Measurements from ENCODE around the gene NAA38. TPM values are rescaled to one million over a fixed set of nuclear protein-coding genes. Genes with fewer than 3 reads are reported as not detected.
A peak's percentile ranks its signal among the peaks of the same experiment; 100 is the strongest.

The NAA38 gene
- polyA plus RNA-seq, 1 donor = 50.7 TPM

DNA sequence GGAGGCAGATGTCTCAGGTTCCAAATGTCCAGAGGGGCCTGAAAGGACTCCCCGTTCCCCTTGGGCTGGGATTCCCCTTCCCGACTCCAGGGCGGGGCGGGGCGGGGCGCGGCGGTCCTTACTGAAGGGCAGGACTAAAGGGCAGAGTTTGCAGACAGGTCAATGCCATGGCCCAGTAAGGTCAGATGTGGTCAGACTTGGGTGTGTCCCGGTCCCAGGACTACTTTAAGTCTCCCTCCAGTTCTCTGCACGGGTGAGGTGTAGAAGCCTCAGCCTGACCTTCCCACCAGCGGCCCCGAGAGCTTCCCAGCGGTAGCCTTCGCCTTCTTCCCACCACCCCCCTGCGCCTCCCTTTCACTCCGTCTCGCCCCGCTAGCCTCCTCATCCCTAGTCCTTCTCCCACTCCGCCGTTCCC, 22.8 kb downstream of the NAA38 start:
- Histone ChIP-seq H3K27ac (ENCODE audit: low read length) (peak overlapping the region; percentile 96), H3K4me1 (ENCODE audit: control insufficient read depth, insufficient read depth, low read length) (peaks cover 30% of the 10 kb centered on the region), H3K9me3 (ENCODE audit: control insufficient read depth, low read depth, low read length) (no peaks in the 10 kb centered on the region), H3K36me3 (ENCODE audit: control insufficient read depth, insufficient read depth, low read length) (no peaks in the 10 kb centered on the region), H3K4me3 (ENCODE audit: low read length) (peak overlapping the region; percentile 56), H3K27me3 (ENCODE audit: control insufficient read depth, insufficient read depth, low read length) (peaks cover 2% of the 10 kb centered on the region)
- DNase-seq = peak; percentile 52 to 63
- no CpG with 5 or more reads among the region's 20 CpGs for WGBS (ENCODE audit: insufficient coverage, low lambda C conversion rate)

DNA sequence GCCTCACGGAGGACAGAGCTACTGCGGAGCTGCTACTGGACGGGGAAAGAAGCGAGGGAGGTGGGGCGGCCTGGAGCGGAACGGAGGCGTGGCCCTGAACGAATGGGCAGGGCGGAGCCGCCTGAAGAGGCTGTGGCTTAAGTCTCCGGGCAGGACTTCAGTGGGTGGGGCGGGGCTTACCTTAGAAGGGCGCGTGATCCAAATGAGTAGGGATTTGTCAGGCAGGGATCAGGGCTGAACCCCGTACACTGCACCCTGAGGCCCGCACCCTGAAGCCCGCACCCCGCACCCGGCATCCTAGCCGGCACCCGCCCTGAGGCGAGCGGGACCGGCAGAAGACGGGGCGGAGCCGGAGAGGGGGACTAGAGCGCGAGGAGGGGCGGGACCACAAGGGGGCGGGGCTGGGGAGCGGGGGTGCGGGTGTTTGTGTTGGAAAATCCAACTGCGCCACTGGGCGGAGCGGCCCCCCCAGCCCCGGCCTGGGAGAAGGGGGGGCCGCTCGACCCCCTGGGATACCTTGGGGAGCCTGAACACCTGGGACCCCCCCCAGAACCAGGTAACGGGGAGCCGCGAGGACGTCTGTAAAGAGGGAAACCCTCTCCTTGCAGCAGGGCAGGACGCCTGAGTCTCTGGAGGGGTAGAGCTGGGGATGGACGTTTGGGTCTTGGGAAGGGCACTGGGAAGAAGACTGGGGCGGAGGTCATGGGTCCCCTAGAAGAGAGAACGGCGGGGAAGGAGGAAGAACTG, 23.4 kb downstream of the NAA38 start, which contains the start of gene KDM6B:
Gene KDM6B (plus strand): TSS at position 423 of the 747 bp plus-strand sequence. CDS start 11,338 bp downstream, outside the sequence.
- Histone ChIP-seq H3K27ac (ENCODE audit: low read length) (peak within 1 kb of the TSS; percentile 96), H3K36me3 (ENCODE audit: control insufficient read depth, insufficient read depth, low read length) (no peaks in the 10 kb centered on the region), H3K27me3 (ENCODE audit: control insufficient read depth, insufficient read depth, low read length) (peaks cover 2% of the 10 kb centered on the region), H3K9me3 (ENCODE audit: control insufficient read depth, low read depth, low read length) (no peaks in the 10 kb centered on the region), H3K4me1 (ENCODE audit: control insufficient read depth, insufficient read depth, low read length) (peaks cover 24% of the 10 kb centered on the region), H3K4me3 (ENCODE audit: low read length) (peak within 1 kb of the TSS; percentile 56)
- peak; percentile 92 to 96 for DNase-seq
- WGBS (ENCODE audit: insufficient coverage, low lambda C conversion rate) = no CpG with 5 or more reads among the region's 49 CpGs

DNA sequence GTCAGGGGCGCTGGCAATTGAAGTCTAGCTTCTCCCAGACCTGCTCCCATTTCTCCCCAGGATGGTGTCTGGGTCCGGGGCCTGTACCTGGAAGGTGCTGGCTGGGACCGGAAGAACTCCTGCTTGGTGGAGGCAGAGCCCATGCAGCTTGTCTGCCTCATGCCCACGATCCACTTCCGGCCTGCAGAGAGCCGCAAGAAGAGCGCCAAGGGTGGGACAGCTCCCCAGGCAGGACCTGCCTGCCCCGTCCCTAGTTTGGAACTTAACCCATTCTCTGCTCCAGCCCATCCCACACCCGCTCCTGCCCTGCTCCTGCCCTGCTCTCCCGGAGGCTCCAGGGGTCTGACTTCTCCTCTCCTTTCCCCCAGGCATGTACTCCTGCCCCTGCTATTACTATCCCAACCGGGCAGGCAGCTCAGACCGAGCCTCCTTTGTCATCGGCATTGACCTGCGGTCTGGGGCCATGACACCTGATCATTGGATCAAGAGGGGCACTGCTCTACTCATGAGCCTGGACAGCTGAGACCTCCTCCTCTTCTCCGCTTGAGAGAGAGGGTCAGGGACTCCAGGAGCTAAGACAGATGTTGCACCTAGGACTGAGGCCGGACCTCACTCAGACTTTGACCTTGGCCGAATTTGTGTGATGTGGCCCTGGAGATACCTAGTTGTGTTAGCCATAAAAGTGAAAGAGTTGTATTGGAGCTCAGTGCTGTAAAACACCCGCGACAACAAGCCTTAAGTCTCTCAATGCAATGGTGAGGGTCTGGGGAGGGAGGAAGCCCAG, 24.2 kb downstream of the NAA38 start:
- Histone ChIP-seq H3K27ac (ENCODE audit: low read length) (no peak overlapping the region), H3K36me3 (ENCODE audit: control insufficient read depth, insufficient read depth, low read length) (no peaks in the 10 kb centered on the region), H3K9me3 (ENCODE audit: control insufficient read depth, low read depth, low read length) (no peaks in the 10 kb centered on the region), H3K4me3 (ENCODE audit: low read length) (peak overlapping the region; percentile 56), H3K27me3 (ENCODE audit: control insufficient read depth, insufficient read depth, low read length) (peaks cover 2% of the 10 kb centered on the region), H3K4me1 (ENCODE audit: control insufficient read depth, insufficient read depth, low read length) (peaks cover 18% of the 10 kb centered on the region)
- 12% methylated on average over 3 of the region's 19 CpGs for WGBS (ENCODE audit: insufficient coverage, low lambda C conversion rate)
- no peak for DNase-seq

DNA sequence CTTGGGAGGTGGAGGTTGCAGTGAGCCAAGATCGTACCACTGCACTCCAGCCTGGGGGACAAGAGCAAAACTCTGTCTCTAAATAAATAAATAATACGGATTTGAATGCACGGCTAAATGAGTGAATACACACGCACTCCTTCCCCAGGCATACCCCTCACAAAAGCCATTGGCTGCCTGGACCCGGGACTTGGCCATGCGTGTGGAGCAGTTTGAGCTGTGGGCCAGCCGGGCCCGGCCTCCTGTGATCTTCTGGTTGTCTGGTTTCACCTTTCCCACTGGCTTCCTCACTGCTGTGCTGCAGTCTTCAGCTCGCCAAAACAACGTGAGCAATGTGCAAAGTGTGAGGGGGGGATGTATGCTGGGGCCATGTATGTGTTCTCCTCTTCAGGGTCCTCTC, 24.9 kb downstream of the NAA38 start:
- no CpG with 5 or more reads among the region's 10 CpGs for WGBS (ENCODE audit: insufficient coverage, low lambda C conversion rate)
- Histone ChIP-seq H3K9me3 (ENCODE audit: control insufficient read depth, low read depth, low read length) (no peaks in the 10 kb centered on the region), H3K27me3 (ENCODE audit: control insufficient read depth, insufficient read depth, low read length) (peaks cover 2% of the 10 kb centered on the region), H3K27ac (ENCODE audit: low read length) (no peak overlapping the region), H3K4me3 (ENCODE audit: low read length) (no peak overlapping the region), H3K36me3 (ENCODE audit: control insufficient read depth, insufficient read depth, low read length) (no peaks in the 10 kb centered on the region), H3K4me1 (ENCODE audit: control insufficient read depth, insufficient read depth, low read length) (peaks cover 16% of the 10 kb centered on the region)
- DNase-seq = no peak

DNA sequence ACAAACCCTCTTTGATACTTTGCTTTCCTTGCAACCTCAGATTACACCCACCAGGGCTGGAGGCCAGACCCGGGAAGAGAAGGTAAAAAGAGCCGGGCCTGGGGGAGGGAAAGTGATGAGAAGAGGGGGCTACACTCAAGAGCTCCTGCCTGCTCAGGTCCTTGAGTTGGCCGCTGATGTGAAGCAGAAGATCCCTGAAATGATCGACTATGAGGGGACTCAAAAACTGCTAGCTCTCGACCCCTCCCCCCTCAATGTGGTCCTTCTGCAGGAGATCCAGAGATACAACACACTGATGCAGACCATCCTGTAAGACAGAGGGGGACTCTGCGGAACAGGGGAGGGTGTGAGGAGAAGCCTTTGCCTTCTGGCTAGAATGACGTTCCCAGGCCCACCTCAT, 26.1 kb downstream of the NAA38 start:
- no peak for DNase-seq
- H3K27ac ChIP-seq (ENCODE audit: low read length) = no peak overlapping the region
- whole genome bisulfite sequencing (ENCODE audit: insufficient coverage, low lambda C conversion rate) = no CpG with 5 or more reads among the region's 7 CpGs
- no peaks in the 10 kb centered on the region for H3K9me3 ChIP-seq (ENCODE audit: control insufficient read depth, low read depth, low read length)
- H3K4me3 ChIP-seq (ENCODE audit: low read length) = no peak overlapping the region
- H3K27me3 ChIP-seq (ENCODE audit: control insufficient read depth, insufficient read depth, low read length) = peaks cover 2% of the 10 kb centered on the region
- H3K36me3 ChIP-seq (ENCODE audit: control insufficient read depth, insufficient read depth, low read length) = no peaks in the 10 kb centered on the region
- H3K4me1 ChIP-seq (ENCODE audit: control insufficient read depth, insufficient read depth, low read length) = peaks cover 12% of the 10 kb centered on the region

DNA sequence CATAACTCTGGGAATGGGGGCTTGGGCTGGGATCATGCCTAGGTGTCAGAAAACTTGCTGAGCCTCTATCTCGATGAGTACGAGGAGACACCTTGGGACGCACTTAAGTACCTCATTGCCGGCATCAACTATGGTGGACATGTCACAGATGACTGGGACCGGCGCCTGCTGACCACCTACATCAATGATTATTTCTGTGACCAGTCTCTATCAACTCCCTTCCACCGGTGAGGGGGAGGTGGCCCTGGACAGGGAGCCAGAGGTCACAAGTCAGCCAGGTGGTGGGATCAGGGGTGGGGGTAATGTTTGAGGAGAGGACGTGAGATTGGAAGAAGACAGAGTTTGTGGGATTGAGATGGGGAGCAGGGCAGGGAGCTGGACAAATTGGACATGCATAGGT, 26.7 kb downstream of the NAA38 start:
- Histone ChIP-seq H3K27me3 (ENCODE audit: control insufficient read depth, insufficient read depth, low read length) (peaks cover 5% of the 10 kb centered on the region), H3K9me3 (ENCODE audit: control insufficient read depth, low read depth, low read length) (no peaks in the 10 kb centered on the region), H3K4me3 (ENCODE audit: low read length) (no peak overlapping the region), H3K27ac (ENCODE audit: low read length) (no peak overlapping the region), H3K36me3 (ENCODE audit: control insufficient read depth, insufficient read depth, low read length) (no peaks in the 10 kb centered on the region), H3K4me1 (ENCODE audit: control insufficient read depth, insufficient read depth, low read length) (peaks cover 12% of the 10 kb centered on the region)
- no CpG with 5 or more reads among the region's 8 CpGs for WGBS (ENCODE audit: insufficient coverage, low lambda C conversion rate)
- no peak for DNase-seq

DNA sequence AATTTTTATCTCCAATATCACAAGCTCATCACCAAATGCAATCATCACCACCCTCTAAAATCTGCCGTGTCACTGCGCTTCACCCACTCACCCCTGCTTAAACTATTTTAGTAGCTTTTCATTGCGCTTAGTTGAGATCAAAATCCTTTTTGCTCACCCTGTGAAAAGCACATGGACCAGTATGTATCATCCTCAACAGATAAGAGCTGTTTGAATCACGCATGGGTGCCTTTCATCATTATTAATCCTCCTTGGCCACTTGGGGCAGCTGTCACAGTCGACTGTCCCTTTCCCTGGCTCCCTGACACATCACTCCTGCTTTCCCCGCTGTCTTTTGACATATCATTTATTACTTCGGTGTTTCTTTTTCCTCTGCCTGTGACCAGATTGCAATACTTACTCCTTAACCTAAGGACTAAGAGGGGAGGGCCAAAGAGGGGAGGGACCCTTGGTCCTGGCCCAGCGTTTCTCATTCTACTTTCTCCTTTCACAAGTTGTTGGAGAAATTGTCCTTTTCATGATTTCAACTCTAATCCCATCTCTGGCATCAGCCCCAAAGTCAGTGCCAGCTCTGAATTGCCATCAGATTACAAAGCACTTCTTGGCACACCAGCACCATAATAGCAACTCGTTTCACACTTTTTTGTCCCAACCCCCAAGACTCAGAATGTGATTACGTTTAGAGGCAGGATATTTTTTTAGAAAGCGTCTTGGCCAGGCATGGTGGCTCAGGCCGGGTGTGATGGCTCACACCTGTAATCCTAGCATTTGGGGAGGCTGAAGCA, 32.0 kb downstream of the NAA38 start:
- 40% methylated on average over 1 of the region's 12 CpGs for WGBS (ENCODE audit: insufficient coverage, low lambda C conversion rate)
- Histone ChIP-seq H3K27ac (ENCODE audit: low read length) (no peak overlapping the region), H3K27me3 (ENCODE audit: control insufficient read depth, insufficient read depth, low read length) (peaks cover 11% of the 10 kb centered on the region), H3K4me3 (ENCODE audit: low read length) (no peak overlapping the region), H3K4me1 (ENCODE audit: control insufficient read depth, insufficient read depth, low read length) (no peaks in the 10 kb centered on the region), H3K36me3 (ENCODE audit: control insufficient read depth, insufficient read depth, low read length) (no peaks in the 10 kb centered on the region), H3K9me3 (ENCODE audit: control insufficient read depth, low read depth, low read length) (no peaks in the 10 kb centered on the region)
- no peak for DNase-seq

DNA sequence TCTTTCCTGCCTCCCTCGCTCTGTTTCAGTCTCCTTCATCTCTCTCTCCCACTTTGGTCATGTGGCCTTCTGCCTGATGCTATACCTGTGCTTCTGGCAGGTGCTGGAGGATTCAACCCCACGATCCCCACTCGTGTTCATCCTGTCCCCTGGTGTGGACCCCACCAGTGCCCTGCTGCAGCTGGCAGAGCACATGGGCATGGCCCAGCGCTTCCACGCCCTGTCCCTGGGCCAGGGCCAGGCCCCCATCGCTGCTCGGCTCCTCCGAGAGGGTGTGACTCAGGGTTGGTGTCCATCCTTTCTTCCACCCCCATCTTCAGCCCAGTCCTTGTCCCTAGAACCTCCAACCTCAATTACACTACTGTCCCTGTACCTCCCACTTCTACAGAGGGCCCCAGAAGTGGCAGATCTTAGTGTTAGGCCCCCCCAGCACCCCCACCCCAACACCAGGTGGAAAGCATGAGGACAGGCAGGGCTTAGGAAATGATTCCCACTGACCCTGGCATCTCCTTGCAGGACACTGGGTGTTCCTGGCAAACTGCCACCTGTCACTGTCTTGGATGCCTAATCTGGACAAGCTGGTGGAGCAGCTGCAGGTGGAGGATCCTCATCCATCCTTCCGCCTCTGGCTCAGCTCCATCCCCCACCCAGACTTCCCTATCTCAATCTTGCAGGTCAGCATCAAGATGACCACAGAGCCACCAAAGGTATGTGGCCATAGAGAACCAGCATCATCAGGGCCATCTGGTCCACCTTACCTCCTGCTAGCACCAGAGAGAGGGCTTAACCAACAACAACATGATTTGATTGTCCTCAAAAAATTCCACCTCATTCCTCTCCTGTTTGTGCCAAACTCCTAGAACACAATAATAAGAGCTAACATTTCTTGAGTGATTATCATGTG, 33.1 kb downstream of the NAA38 start:
- Histone ChIP-seq H3K4me3 (ENCODE audit: low read length) (no peak overlapping the region), H3K4me1 (ENCODE audit: control insufficient read depth, insufficient read depth, low read length) (no peaks in the 10 kb centered on the region), H3K36me3 (ENCODE audit: control insufficient read depth, insufficient read depth, low read length) (no peaks in the 10 kb centered on the region), H3K27me3 (ENCODE audit: control insufficient read depth, insufficient read depth, low read length) (peaks cover 9% of the 10 kb centered on the region), H3K9me3 (ENCODE audit: control insufficient read depth, low read depth, low read length) (no peaks in the 10 kb centered on the region), H3K27ac (ENCODE audit: low read length) (no peak overlapping the region)
- DNase-seq = no peak
- no CpG with 5 or more reads among the region's 9 CpGs for WGBS (ENCODE audit: insufficient coverage, low lambda C conversion rate)

DNA sequence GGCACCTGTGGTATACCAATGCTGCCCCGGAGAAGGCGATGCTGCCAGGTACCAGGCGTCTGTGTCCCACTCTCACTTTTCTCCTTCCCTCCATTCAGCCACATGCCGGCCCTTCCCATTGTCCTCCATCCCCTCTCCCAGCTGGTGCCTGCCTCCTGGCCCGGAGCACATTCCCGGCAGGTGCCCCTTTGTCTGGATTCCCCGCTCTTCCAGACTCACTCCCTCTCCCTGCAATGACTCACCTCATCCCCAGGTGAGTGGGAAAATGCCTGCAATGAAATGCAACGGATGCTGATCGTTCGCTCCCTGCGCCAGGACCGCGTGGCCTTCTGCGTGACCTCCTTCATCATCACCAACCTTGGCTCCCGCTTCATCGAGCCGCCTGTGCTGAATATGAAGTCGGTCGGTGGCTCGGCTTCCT, 33.8 kb downstream of the NAA38 start:
- H3K27me3 ChIP-seq (ENCODE audit: control insufficient read depth, insufficient read depth, low read length) = peaks cover 9% of the 10 kb centered on the region
- no peak overlapping the region for H3K27ac ChIP-seq (ENCODE audit: low read length)
- WGBS (ENCODE audit: insufficient coverage, low lambda C conversion rate) = 83% methylated on average over 4 of the region's 20 CpGs
- no peak overlapping the region for H3K4me3 ChIP-seq (ENCODE audit: low read length)
- no peak for DNase-seq
- H3K4me1 ChIP-seq (ENCODE audit: control insufficient read depth, insufficient read depth, low read length) = no peaks in the 10 kb centered on the region
- no peaks in the 10 kb centered on the region for H3K36me3 ChIP-seq (ENCODE audit: control insufficient read depth, insufficient read depth, low read length)
- H3K9me3 ChIP-seq (ENCODE audit: control insufficient read depth, low read depth, low read length) = no peaks in the 10 kb centered on the region
